ENCODE measurements around the gene DYNC1H1.

- TF ChIP-seq CTCF (IDR thresholded peaks at IDR 0.05 in 2 of 3, conservative IDR thresholded peaks at IDR 0.05 in 1 of 3; ENCODE audit: borderline replicate concordance in 1 of 3, insufficient read depth in 1 of 3, low read depth in 2 of 3, low read length in 2 of 3) (no peak), ATF3 (IDR thresholded peaks at IDR 0.05) (no peak), POLR2A (IDR thresholded peaks at IDR 0.05; ENCODE audit: borderline replicate concordance, extremely low read depth, insufficient read depth, insufficient read length) (no peak), ZBTB33 (IDR thresholded peaks at IDR 0.05; ENCODE audit: extremely low read depth, insufficient replicate concordance, low read length) (no peak), EZH2 (IDR thresholded peaks at IDR 0.05) (no peak), CEBPB (IDR thresholded peaks at IDR 0.05; ENCODE audit: low read depth) (no peak)
Measured at GRCh38 chr14:102056694-102057442, 92.5 kb downstream of the DYNC1H1 start.

Data from HCT116 (cell line).